Spleen (tissue), 7 donors: ENCODE data around the gene TANK.
"Not testable (repeated sequence)": the region's sequence is repeated elsewhere in the genome, so short reads cannot be mapped to it uniquely, and the experiment has no call there.

Source experiments
- CTCF ChIP-seq, 11 experiments: fragments of 200-600 bp in 7 of 11; fragments of 450-650 bp in 4 of 11; sonication (generic) in 4 of 11; IDR thresholded peaks in 8 of 11; conservative IDR thresholded peaks in 3 of 11; 1 replicate in 7 of 11; 2 replicates in 4 of 11; pipeline versions ENCODE4 v1.4.0 to v1.8.0; 2016 to 2021; ENCODE audit warnings: antibody characterized with exemption in 11 of 11, inconsistent platforms in 4 of 11, mild to moderate bottlenecking in 1 of 11
- POLR2A ChIP-seq, 3 donors: fragments of 450-650 bp; IDR thresholded peaks; one replicate each; pipeline ENCODE4 v1.5.1; 2017; ENCODE audit warnings: antibody characterized with exemption in 3 of 3, mild to moderate bottlenecking in 1 of 3
- donor health status: DM: no; HTN: no; CAD: no; lungs with moderate emphysema.
- donor health status: DM: no; HTN: no; CAD: no.
- donor health status: DM: no; HTN: no; CAD: no.

- not testable (repeated sequence) for TF ChIP-seq CTCF (IDR thresholded peaks at IDR 0.05 in 8 of 11, conservative IDR thresholded peaks at IDR 0.05 in 3 of 11); POLR2A (IDR thresholded peaks at IDR 0.05)
These were observed 121.5 kb downstream of the TANK start for GRCh38 chr2:161281615-161282310.
